HG03196 (cell line): ENCODE measurements around the gene FBXW7.

Source experiments
- ATAC-seq: cut with Tn5 transposase; IDR thresholded peaks from one replicate; pipeline ENCODE4 v1.9.1; 2021; ENCODE audit not compliant: unreplicated experiment

Gene FBXW7, protein sequence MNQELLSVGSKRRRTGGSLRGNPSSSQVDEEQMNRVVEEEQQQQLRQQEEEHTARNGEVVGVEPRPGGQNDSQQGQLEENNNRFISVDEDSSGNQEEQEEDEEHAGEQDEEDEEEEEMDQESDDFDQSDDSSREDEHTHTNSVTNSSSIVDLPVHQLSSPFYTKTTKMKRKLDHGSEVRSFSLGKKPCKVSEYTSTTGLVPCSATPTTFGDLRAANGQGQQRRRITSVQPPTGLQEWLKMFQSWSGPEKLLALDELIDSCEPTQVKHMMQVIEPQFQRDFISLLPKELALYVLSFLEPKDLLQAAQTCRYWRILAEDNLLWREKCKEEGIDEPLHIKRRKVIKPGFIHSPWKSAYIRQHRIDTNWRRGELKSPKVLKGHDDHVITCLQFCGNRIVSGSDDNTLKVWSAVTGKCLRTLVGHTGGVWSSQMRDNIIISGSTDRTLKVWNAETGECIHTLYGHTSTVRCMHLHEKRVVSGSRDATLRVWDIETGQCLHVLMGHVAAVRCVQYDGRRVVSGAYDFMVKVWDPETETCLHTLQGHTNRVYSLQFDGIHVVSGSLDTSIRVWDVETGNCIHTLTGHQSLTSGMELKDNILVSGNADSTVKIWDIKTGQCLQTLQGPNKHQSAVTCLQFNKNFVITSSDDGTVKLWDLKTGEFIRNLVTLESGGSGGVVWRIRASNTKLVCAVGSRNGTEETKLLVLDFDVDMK

DNA sequence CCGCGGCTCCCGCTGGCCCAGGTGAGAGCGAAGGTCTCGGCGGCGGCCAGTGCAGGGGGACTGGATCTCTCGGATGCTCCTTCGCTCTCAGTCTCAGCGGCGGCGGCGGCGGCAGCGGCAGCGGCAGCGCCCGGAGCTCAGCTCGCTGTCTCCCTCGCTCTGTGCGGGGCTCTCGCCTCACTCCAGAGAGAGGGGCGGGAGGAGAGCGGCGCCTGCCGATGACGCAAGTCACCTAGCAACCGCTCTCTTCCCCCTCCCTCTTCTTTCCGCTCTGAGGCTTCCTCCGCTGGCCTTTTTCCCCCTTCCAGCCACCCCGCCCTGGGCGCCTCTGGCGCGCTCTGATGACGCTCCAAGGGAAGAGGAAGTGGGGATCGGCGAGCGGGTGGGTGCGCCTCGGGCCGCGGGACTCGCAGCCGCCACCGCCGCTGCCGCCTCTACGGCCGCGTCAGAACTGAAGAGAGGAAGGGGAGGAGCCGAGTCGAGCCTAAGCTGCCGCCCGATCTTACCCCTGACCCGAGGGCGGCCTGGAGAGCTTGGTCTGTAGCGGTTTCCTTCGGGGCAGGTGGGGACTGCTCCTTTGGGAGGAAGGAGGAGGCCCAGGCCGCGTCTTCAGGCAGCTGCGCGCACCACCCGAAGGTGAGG, at the start of gene FBXW7:
Gene FBXW7, minus strand, starts transcription at position 190 of the 642 bp plus-strand sequence. CDS start 124,289 bp downstream, outside the sequence.
- ATAC-seq = peak; percentile 84

GRCh38 chr4:152585023-152585441, 49.1 kb upstream of the FBXW7 start:
- no peak for ATAC-seq

- no peak for ATAC-seq
Measured at GRCh38 chr4:152581536-152582160, 45.8 kb upstream of the FBXW7 start.

- ATAC-seq = no peak
Measured at GRCh38 chr4:152579916-152580315, 44.0 kb upstream of the FBXW7 start.

GRCh38 chr4:152579107-152579764, 43.3 kb upstream of the FBXW7 start:
- no peak for ATAC-seq

GRCh38 chr4:152578670-152579069, 42.8 kb upstream of the FBXW7 start:
- ATAC-seq = no peak

DNA sequence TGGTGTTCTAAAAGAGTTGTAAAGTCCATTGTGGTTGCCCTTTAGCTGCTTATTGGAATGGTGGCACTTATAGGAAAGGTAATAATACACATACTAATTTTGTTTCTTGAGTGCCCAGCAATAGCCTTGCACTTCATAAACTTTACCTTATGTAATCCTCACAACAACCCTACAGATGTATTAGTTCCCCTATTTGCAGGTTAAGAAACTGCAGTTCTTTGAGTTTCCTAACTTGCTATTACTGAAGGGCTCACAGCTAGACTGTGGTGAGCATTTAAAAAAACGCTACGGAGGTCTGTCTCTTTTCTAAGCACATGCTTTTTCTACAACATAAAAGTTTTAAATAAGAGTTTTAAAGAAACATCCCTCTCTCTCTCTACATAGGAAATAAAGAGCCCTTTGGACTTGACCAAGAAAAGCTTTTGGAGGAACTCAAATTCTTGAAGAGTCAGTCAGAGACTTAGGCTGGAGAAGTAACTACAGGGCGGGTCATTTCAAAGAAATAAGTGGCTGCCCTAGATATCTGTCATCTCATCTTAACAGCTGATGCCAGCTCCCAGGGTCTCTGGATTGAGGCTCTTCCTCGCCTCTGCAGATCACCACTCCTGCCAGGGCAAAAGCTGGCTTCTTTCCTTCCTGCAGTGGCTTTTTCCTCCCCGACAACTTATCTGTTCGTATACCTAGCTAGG, 42.0 kb upstream of the FBXW7 start:
- no peak for ATAC-seq

GRCh38 chr4:152575533-152575932, 39.6 kb upstream of the FBXW7 start:
- ATAC-seq = no peak

DNA sequence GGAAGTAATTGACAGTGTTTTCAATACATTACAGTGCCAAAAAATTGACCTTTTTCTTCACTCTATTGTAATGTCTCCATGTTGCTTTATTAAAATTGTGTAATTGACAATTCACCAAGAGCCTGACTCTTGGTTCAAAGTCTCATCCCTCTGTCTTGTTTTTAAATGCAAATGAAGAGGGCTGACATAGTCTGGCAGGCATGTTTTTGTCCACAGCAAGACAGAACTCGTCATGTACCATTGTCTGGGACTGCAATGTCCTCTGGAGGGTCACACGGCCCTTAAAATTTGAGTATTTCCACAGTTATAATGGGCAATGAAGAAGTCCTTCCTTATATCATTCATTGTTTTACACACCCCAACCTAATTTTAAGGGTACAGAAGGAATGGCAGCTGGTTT, 38.0 kb upstream of the FBXW7 start:
- ATAC-seq = no peak

GRCh38 chr4:152572417-152573086, 36.7 kb upstream of the FBXW7 start:
- ATAC-seq = no peak

DNA sequence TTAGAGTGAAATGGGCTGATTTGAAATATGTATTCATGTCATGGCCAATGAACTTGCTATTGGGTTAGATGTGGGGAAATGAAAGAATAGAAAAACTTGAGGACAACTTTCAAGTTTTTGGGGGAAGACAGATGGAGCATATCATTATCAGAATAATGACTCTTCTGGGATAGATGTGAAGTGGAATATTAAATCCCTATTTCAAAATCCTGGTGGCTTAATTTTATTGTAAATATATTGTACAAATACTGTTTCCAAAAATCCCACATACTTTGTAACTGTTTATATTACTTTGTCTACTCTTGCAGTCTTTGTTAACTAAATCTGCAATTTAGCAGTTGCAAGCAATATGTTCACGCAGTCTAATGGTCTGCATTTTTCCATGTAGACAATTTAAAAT, 35.9 kb upstream of the FBXW7 start:
- ATAC-seq = no peak

- no peak for ATAC-seq
Measured at GRCh38 chr4:152571296-152571695, 35.4 kb upstream of the FBXW7 start.

DNA sequence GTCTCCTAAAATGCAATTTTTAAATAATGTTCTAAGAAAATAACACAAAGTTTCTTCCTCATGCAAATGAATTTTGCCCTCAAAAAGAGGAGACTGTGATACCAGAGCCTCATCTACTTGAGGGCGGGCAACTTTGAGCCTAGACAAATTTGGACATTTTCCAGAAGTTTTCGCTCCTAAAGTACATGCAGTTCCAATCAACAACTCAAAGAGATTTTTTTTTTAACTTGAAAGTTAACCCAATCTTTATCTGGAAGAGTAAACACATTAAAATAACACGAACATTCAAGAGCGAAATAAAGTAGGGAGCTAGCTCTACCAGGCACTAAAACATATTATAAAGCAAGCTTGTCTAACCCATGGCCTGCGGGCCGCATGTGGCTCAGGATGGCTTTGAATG, 29.4 kb upstream of the FBXW7 start:
- ATAC-seq = no peak

DNA sequence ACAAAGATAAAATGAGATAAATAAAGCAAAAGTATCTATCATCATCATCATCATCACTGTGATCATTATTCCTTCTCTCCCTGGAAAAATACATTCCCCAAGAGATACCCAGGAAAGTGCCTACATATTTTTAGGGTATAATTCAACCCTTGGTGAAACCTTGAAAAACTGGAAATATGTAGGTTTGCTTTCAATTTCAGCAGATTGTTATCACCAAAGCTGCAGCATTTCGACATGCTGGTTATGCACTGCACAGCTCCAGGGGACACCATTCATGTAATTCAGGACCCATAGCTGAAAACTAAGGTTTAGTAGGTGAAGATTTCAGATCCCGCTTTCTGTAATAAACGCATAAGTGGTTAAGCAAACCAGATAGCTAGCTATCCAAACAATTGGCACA, 28.4 kb upstream of the FBXW7 start:
- ATAC-seq = no peak

GRCh38 chr4:152563209-152563608, 27.3 kb upstream of the FBXW7 start:
- ATAC-seq = no peak

- ATAC-seq = no peak
Measured at GRCh38 chr4:152559641-152560040, 23.7 kb upstream of the FBXW7 start.

GRCh38 chr4:152558396-152558795, 22.5 kb upstream of the FBXW7 start:
- ATAC-seq = no peak

DNA sequence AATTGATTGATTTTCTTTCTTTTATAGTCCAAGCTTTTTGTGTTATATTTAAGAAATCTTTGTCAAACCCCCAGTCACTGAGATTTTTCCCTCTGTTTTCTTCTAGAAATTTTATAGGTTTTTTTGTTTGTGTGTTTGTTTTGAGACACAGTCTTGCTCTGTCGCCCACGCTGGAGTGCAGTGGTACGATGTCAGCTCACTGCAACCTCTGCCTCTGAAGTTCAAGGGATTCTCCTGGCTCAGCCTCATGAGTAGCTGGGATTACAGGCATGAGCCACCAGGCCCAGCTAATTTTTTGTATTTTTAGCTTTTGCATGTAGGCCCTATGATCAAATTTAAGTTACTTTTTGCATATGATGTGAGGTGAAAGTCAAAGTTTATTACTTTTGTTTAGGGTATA, 20.9 kb upstream of the FBXW7 start:
- no peak for ATAC-seq

DNA sequence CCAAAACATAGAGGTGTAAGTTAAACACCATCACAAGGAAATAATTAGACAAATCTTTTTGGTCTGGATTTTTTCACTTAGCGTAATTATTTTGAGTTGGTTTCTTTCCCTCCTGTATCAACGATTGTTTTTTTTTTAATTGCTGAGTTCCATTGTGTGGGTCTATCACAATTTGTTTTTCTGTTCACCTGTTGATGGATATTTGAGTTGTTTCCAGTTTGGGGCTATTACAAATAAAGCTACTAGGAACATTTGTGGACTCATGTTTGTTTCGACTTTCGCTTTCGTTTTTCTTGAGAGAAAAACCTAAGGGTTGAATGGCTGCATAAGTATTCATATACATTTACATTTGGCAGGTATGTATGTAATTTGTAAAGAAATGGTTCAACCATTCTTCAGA, 20.4 kb upstream of the FBXW7 start:
- no peak for ATAC-seq

DNA sequence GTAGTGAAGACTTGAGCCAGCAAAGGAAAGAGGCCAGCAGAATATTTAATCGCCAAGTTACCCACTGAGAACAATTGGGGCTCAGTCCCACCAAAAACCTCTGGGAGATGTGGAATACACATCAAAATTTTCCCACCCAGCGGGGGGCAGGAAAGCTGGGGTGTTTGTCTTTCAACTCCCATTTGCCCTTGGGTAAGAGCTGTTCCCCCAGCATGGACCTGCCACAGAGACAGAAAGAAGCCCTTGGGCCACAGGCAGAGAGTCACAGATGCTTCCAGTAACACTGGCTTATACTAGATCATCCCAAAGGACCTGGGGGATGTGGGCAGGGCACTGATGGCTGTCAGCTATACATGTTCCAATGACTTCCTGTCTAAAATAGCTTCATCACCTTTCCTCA, 18.9 kb upstream of the FBXW7 start:
- no peak for ATAC-seq
